CD14-positive monocyte (primary cell): ENCODE results near the gene SLC6A11. TPM values are rescaled to one million over a fixed set of nuclear protein-coding genes. Genes with fewer than 3 reads are reported as not detected.

Experiments used
- DNase-seq, 3 donors: peaks; one replicate each; pipeline ENCODE4 v3.0.0-alpha.2; 2011 to 2022
- H2AFZ ChIP-seq: 2 replicates; pipeline ENCODE4 v1.6.0; 2012; ENCODE audit warnings: mild to moderate bottlenecking, low read depth, low read length, inconsistent platforms; ENCODE audit not compliant: insufficient read depth, poor library complexity, severe bottlenecking
- H3K27ac ChIP-seq, 2 donors: 1 replicate in 1 of 2; 2 replicates in 1 of 2; pipeline ENCODE4 v1.5.1; 2012 to 2013; ENCODE audit warnings: low read length in 2 of 2, control low read depth in 1 of 2, inconsistent platforms in 1 of 2, low read depth in 1 of 2, mild to moderate bottlenecking in 1 of 2
- H3K27me3 ChIP-seq, 2 donors: one replicate each; pipeline versions ENCODE4 v1.6.0 to v1.6.1; 2011 to 2013; ENCODE audit warnings: low read length in 2 of 2; ENCODE audit not compliant: control insufficient read depth in 2 of 2, insufficient read depth in 2 of 2
- H3K36me3 ChIP-seq, 2 donors: replicated peaks in 1 of 2; 1 replicate in 1 of 2; 2 replicates in 1 of 2; pipeline versions ENCODE4 v1.5.1 to v1.6.1; 2012 to 2013; ENCODE audit warnings: low read length in 2 of 2, control low read depth in 1 of 2, inconsistent platforms in 1 of 2, mild to moderate bottlenecking in 1 of 2; ENCODE audit not compliant: insufficient read depth in 2 of 2, control insufficient read depth in 1 of 2
- H3K4me1 ChIP-seq, 2 donors: 1 replicate in 1 of 2; 2 replicates in 1 of 2; pipeline versions ENCODE4 v1.5.1 to v1.6.1; 2012 to 2013; ENCODE audit warnings: low read length in 2 of 2, control low read depth in 1 of 2, inconsistent platforms in 1 of 2, mild to moderate bottlenecking in 1 of 2, moderate library complexity in 1 of 2; ENCODE audit not compliant: insufficient read depth in 2 of 2, control insufficient read depth in 1 of 2
- H3K4me2 ChIP-seq: replicated peaks from 2 replicates; pipeline ENCODE3; 2012; ENCODE audit warnings: low read length, moderate library complexity, mild to moderate bottlenecking; ENCODE audit not compliant: poor library complexity, severe bottlenecking; ENCODE audit errors: extremely low read depth
- H3K4me3 ChIP-seq, 3 experiments: fragments of 200-600 bp in 1 of 3; sonication (generic) in 1 of 3; replicated peaks in 1 of 3; 1 replicate in 2 of 3; 2 replicates in 1 of 3; pipeline ENCODE4 v1.5.1; 2011 to 2013; ENCODE audit warnings: low read length in 3 of 3, mild to moderate bottlenecking in 3 of 3, control low read depth in 2 of 3, low read depth in 2 of 3, inconsistent platforms in 1 of 3, moderate library complexity in 1 of 3
- H3K79me2 ChIP-seq: 2 replicates; pipeline ENCODE4 v1.6.0; 2012; ENCODE audit warnings: mild to moderate bottlenecking, control low read depth, inconsistent platforms, low read length, moderate library complexity; ENCODE audit not compliant: insufficient read depth
- H3K9ac ChIP-seq: 2 replicates; pipeline ENCODE4 v1.6.0; 2017; ENCODE audit warnings: low read length, mild to moderate bottlenecking; ENCODE audit not compliant: insufficient read depth, poor library complexity, severe bottlenecking
- H3K9me3 ChIP-seq, 2 donors: replicated peaks in 1 of 2; 1 replicate in 1 of 2; 2 replicates in 1 of 2; pipeline versions ENCODE4 v1.5.1 to v1.6.1; 2012 to 2013; ENCODE audit warnings: low read length in 2 of 2, control low read depth in 1 of 2; ENCODE audit not compliant: control insufficient read depth in 1 of 2, insufficient read depth in 1 of 2
- H4K20me1 ChIP-seq: 2 replicates; pipeline ENCODE4 v1.6.0; 2012; ENCODE audit warnings: mild to moderate bottlenecking, low read length, control low read depth, moderate library complexity; ENCODE audit not compliant: insufficient read depth
- H3K27ac Mint-ChIP-seq, 7 donors: one replicate each; pipeline ENCODE4 v1.8.0; 2020; ENCODE audit warnings: mild to moderate bottlenecking in 7 of 7, mixed read lengths in 7 of 7, moderate library complexity in 6 of 7, inconsistent platforms in 2 of 7
- H3K27me3 Mint-ChIP-seq, 3 donors: one replicate each; pipeline ENCODE4 v1.8.0; 2021 to 2022; ENCODE audit warnings: low read depth in 3 of 3, mild to moderate bottlenecking in 3 of 3, mixed read lengths in 3 of 3, moderate library complexity in 3 of 3, inconsistent platforms in 1 of 3
- H3K36me3 Mint-ChIP-seq, 2 donors: one replicate each; pipeline ENCODE4 v1.8.0; 2020; ENCODE audit warnings: mixed read lengths in 2 of 2, inconsistent platforms in 1 of 2, mild to moderate bottlenecking in 1 of 2
- H3K4me1 Mint-ChIP-seq: one replicate; pipeline ENCODE4 v1.8.0; 2020; ENCODE audit warnings: mild to moderate bottlenecking, mixed read lengths
- H3K4me3 Mint-ChIP-seq, 2 donors: one replicate each; pipeline ENCODE4 v1.8.0; 2020; ENCODE audit warnings: mild to moderate bottlenecking in 2 of 2, mixed read lengths in 2 of 2, moderate library complexity in 1 of 2
- H3K9me3 Mint-ChIP-seq, 7 donors: one replicate each; pipeline ENCODE4 v1.8.0; 2020 to 2022; ENCODE audit warnings: mixed read lengths in 7 of 7, mild to moderate bottlenecking in 6 of 7, moderate library complexity in 6 of 7, inconsistent platforms in 2 of 7
- WGBS: methylation state at CpG from one replicate; pipeline ENCODE4 v1.1.5; 2013; ENCODE audit warnings: missing lambda C conversion rate; ENCODE audit not compliant: insufficient coverage; 5-methylcytosine and 5-hydroxymethylcytosine counted together
- intact Hi-C, 2 donors: fragments of 100-400 bp; cut with micrococcal nuclease; formaldehyde crosslinking; loops; one replicate each; pipeline versions ENCODE4 v1.15.0 to v1.15.1; 2023
- polyA plus RNA-seq, 3 donors: library from polyadenylated mRNA; depleted of rRNA in 1 of 3; unstranded in 2 of 3; stranded (reverse) in 1 of 3; fragments of 300-500 nt in 2 of 3; fragments of >200 nt in 1 of 3; fragmentation: Illumina TruSeq in 2 of 3; gene quantifications; 1 replicate in 2 of 3; 2 replicates in 1 of 3; pipeline ENCODE4 v1.2.3, GENCODE V29; 2012 to 2021
- TF ChIP-seq, protein P1 (sequence below): fragments of 200-600 bp; IDR thresholded peaks from one replicate; pipeline ENCODE4 v1.8.0; 2022; ENCODE audit warnings: antibody characterized with exemption, mild to moderate bottlenecking

SLC6A11 gene
- polyA plus RNA-seq, 3 donors: not detected

DNA sequence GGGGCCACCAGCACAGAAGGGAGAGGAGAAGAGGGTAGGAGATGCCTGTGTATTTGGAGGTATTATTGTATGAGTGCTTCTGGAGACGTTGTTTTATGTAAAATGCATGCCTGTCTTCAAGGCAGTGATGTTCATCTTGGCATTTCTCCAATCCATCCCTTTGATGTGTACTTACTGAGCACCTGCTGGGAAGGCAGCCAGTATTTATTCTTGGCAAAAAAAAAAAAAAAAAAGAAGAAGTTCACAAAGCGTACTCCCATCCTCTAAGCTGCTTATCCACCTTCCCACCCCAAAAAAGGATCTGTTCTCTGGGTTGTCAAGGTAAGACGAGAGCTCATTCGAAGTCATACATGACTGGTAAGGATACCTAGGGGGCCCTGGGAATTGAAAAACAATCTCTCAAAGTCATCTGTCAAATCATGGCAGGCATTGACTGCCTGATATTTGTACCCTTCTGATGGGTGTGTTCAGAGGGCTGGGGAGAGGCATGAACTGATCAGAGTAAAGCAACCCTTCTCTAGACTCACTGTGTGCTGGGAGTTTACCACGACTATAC is 146.5 kb downstream of the SLC6A11 start:
- H3K4me1 Mint-ChIP-seq: no peaks in the 10 kb centered on the region
- intact Hi-C loops: no loop called here
- Histone ChIP-seq H3K4me2 (no peak overlapping the region), H3K27ac (no peak overlapping the region), H3K4me3 (no peak overlapping the region), H3K9me3 (no peaks in the 10 kb centered on the region), H3K27me3 (no peaks in the 10 kb centered on the region), H3K36me3 (no peaks in the 10 kb centered on the region), H4K20me1 (no peaks in the 10 kb centered on the region), H3K79me2 (no peaks in the 10 kb centered on the region), H2AFZ (no peak overlapping the region), H3K9ac (no peak overlapping the region), H3K4me1 (no peaks in the 10 kb centered on the region)
- TF ChIP-seq, protein P1, sequence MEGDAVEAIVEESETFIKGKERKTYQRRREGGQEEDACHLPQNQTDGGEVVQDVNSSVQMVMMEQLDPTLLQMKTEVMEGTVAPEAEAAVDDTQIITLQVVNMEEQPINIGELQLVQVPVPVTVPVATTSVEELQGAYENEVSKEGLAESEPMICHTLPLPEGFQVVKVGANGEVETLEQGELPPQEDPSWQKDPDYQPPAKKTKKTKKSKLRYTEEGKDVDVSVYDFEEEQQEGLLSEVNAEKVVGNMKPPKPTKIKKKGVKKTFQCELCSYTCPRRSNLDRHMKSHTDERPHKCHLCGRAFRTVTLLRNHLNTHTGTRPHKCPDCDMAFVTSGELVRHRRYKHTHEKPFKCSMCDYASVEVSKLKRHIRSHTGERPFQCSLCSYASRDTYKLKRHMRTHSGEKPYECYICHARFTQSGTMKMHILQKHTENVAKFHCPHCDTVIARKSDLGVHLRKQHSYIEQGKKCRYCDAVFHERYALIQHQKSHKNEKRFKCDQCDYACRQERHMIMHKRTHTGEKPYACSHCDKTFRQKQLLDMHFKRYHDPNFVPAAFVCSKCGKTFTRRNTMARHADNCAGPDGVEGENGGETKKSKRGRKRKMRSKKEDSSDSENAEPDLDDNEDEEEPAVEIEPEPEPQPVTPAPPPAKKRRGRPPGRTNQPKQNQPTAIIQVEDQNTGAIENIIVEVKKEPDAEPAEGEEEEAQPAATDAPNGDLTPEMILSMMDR: no peak
- WGBS: 80% methylated on average over 2 of the region's 5 CpGs
- no peak overlapping the region for H3K27ac Mint-ChIP-seq
- H3K27me3 Mint-ChIP-seq: peaks cover 1 to 4% (median 2%) of the 10 kb centered on the region in 3 donors
- H3K4me3 Mint-ChIP-seq: no peak overlapping the region
- no peaks in the 10 kb centered on the region for H3K36me3 Mint-ChIP-seq
- peaks cover 0 to 3% (median 0%) of the 10 kb centered on the region in 7 donors for H3K9me3 Mint-ChIP-seq
- DNase-seq: no peak

DNA sequence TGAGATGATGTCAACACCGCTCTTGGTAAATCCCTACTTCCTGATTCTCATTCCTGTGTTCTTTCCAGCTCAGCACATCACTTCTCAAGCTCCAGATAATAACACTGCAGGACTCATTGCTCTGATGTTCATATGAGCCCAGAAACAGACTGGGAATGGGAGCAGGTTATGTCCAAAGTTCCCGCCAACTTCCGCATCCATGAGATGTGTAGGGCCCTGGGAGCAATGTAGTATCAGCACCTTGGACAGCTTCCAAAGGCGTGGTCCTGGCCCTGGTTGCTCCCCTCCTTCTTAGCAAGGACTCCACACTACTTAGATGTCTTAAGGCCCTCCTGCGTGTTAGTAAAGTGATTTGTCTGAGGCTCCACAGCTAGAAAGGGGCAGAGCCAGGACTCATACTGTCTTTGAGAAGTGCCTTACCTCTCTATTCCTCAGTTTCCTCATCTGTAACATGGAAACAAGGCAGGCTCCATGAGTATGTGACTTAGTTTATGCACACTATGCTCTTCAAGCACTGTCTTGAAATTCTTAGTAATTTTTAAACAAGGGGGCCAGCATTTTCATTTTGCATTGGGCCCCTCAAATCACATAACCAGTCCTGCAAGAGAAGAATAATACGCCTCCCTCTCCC is 148.6 kb downstream of the SLC6A11 start:
- H3K4me3 ChIP-seq: no peak overlapping the region
- H3K9me3 ChIP-seq: no peaks in the 10 kb centered on the region
- intact Hi-C loops: no loop called here
- no peaks in the 10 kb centered on the region for H3K27me3 ChIP-seq
- H3K27ac ChIP-seq: no peak overlapping the region
- no peaks in the 10 kb centered on the region for H3K79me2 ChIP-seq
- DNase-seq: no peak
- H3K36me3 ChIP-seq: no peaks in the 10 kb centered on the region
- TF ChIP-seq, protein P1: no peak
- WGBS: 88% methylated on average over 2 of the region's 6 CpGs
- no peaks in the 10 kb centered on the region for H4K20me1 ChIP-seq
- no peaks in the 10 kb centered on the region for H3K4me1 ChIP-seq
- H3K9me3 Mint-ChIP-seq: peaks cover 0 to 3% (median 0%) of the 10 kb centered on the region in 7 donors
- no peaks in the 10 kb centered on the region for H3K36me3 Mint-ChIP-seq
- H3K27me3 Mint-ChIP-seq: peaks cover 0 to 5% (median 4%) of the 10 kb centered on the region in 3 donors
- no peaks in the 10 kb centered on the region for H3K4me1 Mint-ChIP-seq
- no peak overlapping the region for H3K4me2 ChIP-seq
- H3K4me3 Mint-ChIP-seq: no peak overlapping the region
- H3K27ac Mint-ChIP-seq: no peak overlapping the region
- H2AFZ ChIP-seq: no peak overlapping the region
- H3K9ac ChIP-seq: no peak overlapping the region
